Smooth muscle cell (in vitro differentiated cells): Measurements from ENCODE around the gene TAF7L. TPM values are rescaled to one million over a fixed set of nuclear protein-coding genes. Genes with fewer than 3 reads are reported as not detected.

ENCODE experiments used
- DNase-seq: peaks from one replicate; lab custom pipeline; 2025; ENCODE audit not compliant: unreplicated experiment; lab: John Stamatoyannopoulos, UW
- H2AFZ ChIP-seq: fragments of 200-600 bp; sonication (generic); 2 replicates; pipeline ENCODE4 v1.6.0; 2016; ENCODE audit warnings: antibody characterized with exemption, low read depth, mild to moderate bottlenecking
- H3F3A ChIP-seq: fragments of 200-600 bp; sonication (generic); 2 replicates; pipeline ENCODE4 v1.6.0; 2017; ENCODE audit warnings: antibody characterized with exemption, low read depth
- H3K27ac ChIP-seq: fragments of 200-600 bp; sonication (generic); 2 replicates; pipeline ENCODE4 v1.5.1; 2016; ENCODE audit warnings: low read depth, mild to moderate bottlenecking
- H3K27me3 ChIP-seq: fragments of 200-600 bp; sonication (generic); 2 replicates; pipeline ENCODE4 v1.6.1; 2016; ENCODE audit warnings: low read depth, mild to moderate bottlenecking
- H3K36me3 ChIP-seq: fragments of 200-600 bp; sonication (generic); 2 replicates; pipeline ENCODE4 v1.5.1; 2016; ENCODE audit warnings: low read depth
- H3K4me1 ChIP-seq: fragments of 200-600 bp; sonication (generic); 2 replicates; pipeline ENCODE4 v1.5.1; 2016; ENCODE audit warnings: low read depth
- H3K4me2 ChIP-seq: fragments of 200-600 bp; sonication (generic); 2 replicates; pipeline ENCODE4 v1.6.0; 2016; ENCODE audit warnings: mild to moderate bottlenecking
- H3K4me3 ChIP-seq: fragments of 200-600 bp; sonication (generic); 2 replicates; pipeline ENCODE4 v1.5.1; 2016; ENCODE audit warnings: mild to moderate bottlenecking
- H3K79me2 ChIP-seq: fragments of 200-600 bp; sonication (generic); 2 replicates; pipeline ENCODE4 v1.6.0; 2016; ENCODE audit warnings: low read depth, mild to moderate bottlenecking
- H3K9ac ChIP-seq: fragments of 200-600 bp; sonication (generic); 2 replicates; pipeline ENCODE4 v1.6.0; 2016; ENCODE audit warnings: low read depth
- H3K9me3 ChIP-seq: fragments of 200-600 bp; sonication (generic); replicated peaks from 2 replicates; pipeline ENCODE4 v1.5.1; 2016; ENCODE audit warnings: low read depth
- H4K20me1 ChIP-seq: fragments of 200-600 bp; sonication (generic); 2 replicates; pipeline ENCODE4 v1.6.0; 2016; ENCODE audit warnings: low read depth
- WGBS: methylation state at CpG from one replicate; pipeline ENCODE4 v1.1.7; 2016; ENCODE audit warnings: low lambda C conversion rate; 5-methylcytosine and 5-hydroxymethylcytosine counted together
- polyA plus RNA-seq: library from polyadenylated mRNA; unstranded; fragments of >200 nt; fragmentation: Nextera tagmentation; extraction: Ambion mirVana; gene quantifications from 2 replicates; pipeline ENCODE4 v1.2.1, GENCODE V29; 2016
- total RNA-seq: library from RNA; depleted of rRNA; stranded (reverse); fragments of >200 nt; gene quantifications from 2 replicates; pipeline ENCODE4 v1.2.3, GENCODE V29; 2014
- TF ChIP-seq, protein P1 (sequence below): fragments of 200-600 bp; sonication (generic); IDR thresholded peaks from 2 replicates; pipeline ENCODE4 v1.5.1; 2017; ENCODE audit warnings: borderline replicate concordance, mild to moderate bottlenecking, antibody characterized with exemption; ENCODE audit not compliant: insufficient read depth, poor library complexity, severe bottlenecking

TAF7L gene
- total and polyA plus RNA-seq, 2 experiments from 2014 or later, result 0.04 to 0.14 TPM

DNA sequence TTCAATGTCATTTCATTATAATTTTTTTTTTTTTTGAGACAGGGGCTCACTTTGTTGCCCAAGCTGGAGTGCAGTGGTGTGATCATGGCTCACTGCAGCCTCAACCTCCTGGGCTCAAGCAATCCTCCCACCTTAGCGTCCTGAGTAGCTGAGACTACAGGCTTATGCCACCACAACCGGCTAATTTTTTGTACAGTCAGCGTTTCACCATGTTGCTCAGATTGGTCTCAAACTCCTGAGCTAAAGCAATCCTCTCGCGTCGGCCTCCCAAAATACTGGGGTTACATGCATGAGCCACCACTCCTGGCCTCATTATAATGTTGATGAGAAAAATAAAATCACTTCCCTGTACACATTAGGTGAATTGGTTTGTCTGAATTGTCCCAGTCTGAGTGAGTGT is 16.9 kb downstream of the TAF7L start:
- Histone ChIP-seq H3K27me3 (no peaks in the 10 kb centered on the region), H3K4me3 (no peak overlapping the region), H3K27ac (no peak overlapping the region), H3K36me3 (no peaks in the 10 kb centered on the region), H3K79me2 (no peaks in the 10 kb centered on the region), H4K20me1 (no peaks in the 10 kb centered on the region), H3K9ac (no peak overlapping the region), H2AFZ (no peak overlapping the region), H3K4me2 (no peak overlapping the region), H3F3A (no peaks in the 10 kb centered on the region), H3K9me3 (no peaks in the 10 kb centered on the region), H3K4me1 (no peaks in the 10 kb centered on the region)
- no peak for DNase-seq
- TF ChIP-seq, protein P1, sequence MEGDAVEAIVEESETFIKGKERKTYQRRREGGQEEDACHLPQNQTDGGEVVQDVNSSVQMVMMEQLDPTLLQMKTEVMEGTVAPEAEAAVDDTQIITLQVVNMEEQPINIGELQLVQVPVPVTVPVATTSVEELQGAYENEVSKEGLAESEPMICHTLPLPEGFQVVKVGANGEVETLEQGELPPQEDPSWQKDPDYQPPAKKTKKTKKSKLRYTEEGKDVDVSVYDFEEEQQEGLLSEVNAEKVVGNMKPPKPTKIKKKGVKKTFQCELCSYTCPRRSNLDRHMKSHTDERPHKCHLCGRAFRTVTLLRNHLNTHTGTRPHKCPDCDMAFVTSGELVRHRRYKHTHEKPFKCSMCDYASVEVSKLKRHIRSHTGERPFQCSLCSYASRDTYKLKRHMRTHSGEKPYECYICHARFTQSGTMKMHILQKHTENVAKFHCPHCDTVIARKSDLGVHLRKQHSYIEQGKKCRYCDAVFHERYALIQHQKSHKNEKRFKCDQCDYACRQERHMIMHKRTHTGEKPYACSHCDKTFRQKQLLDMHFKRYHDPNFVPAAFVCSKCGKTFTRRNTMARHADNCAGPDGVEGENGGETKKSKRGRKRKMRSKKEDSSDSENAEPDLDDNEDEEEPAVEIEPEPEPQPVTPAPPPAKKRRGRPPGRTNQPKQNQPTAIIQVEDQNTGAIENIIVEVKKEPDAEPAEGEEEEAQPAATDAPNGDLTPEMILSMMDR, result no peak
- WGBS, result 81% methylated on average over 6 of the region's 6 CpGs

- no peak for DNase-seq
- Histone ChIP-seq H3K9me3 (no peaks in the 10 kb centered on the region), H3K79me2 (no peaks in the 10 kb centered on the region), H4K20me1 (no peaks in the 10 kb centered on the region), H3K36me3 (no peaks in the 10 kb centered on the region), H3K27ac (peak overlapping the region; percentile 35), H3K27me3 (no peaks in the 10 kb centered on the region), H3K4me2 (no peak overlapping the region), H3K4me3 (no peak overlapping the region), H2AFZ (no peak overlapping the region), H3F3A (no peaks in the 10 kb centered on the region), H3K9ac (no peak overlapping the region), H3K4me1 (no peaks in the 10 kb centered on the region)
- TF ChIP-seq, protein P1, result no peak
- 59% methylated on average over 5 of the region's 5 CpGs for WGBS
These were observed 25.2 kb downstream of the TAF7L start for GRCh38 chrX:101265869-101266428.

GRCh38 chrX:101263766-101264165 is 27.4 kb downstream of the TAF7L start:
- Histone ChIP-seq H3K27me3 (no peaks in the 10 kb centered on the region), H3K4me1 (no peaks in the 10 kb centered on the region), H2AFZ (no peak overlapping the region), H3K9me3 (no peaks in the 10 kb centered on the region), H3F3A (no peaks in the 10 kb centered on the region), H3K27ac (no peak overlapping the region), H3K36me3 (no peaks in the 10 kb centered on the region), H4K20me1 (no peaks in the 10 kb centered on the region), H3K9ac (no peak overlapping the region), H3K4me2 (no peak overlapping the region), H3K4me3 (no peak overlapping the region), H3K79me2 (no peaks in the 10 kb centered on the region)
- DNase-seq, result no peak
- WGBS, result 68% methylated on average over 2 of the region's 2 CpGs
- TF ChIP-seq, protein P1, result no peak

DNA sequence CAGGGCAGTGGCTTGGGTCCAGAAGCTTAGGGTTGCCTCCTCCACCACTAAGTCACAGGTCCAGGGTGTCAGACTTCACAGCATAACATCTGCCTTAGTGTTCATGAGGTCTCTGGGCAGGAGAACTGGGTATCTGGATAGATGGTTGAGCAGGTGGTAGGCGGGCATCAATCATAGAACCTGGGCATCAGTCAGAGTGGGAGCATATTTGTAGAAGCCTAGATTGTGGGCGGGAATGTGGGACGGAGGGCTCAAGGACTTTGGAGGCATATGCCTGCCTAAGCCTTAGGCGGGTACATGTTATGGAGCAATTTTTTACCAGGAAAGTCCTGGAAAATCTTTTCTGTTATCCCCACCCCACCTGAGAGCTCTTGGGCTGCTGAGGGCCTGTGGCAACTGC is 28.5 kb downstream of the TAF7L start:
- H3K27me3 ChIP-seq, result no peaks in the 10 kb centered on the region
- WGBS, result 79% methylated on average over 4 of the region's 4 CpGs
- no peak for DNase-seq
- no peaks in the 10 kb centered on the region for H4K20me1 ChIP-seq
- no peak overlapping the region for H2AFZ ChIP-seq
- TF ChIP-seq, protein P1, result no peak
- no peak overlapping the region for H3K4me2 ChIP-seq
- no peaks in the 10 kb centered on the region for H3K4me1 ChIP-seq
- H3K36me3 ChIP-seq, result no peaks in the 10 kb centered on the region
- H3K9me3 ChIP-seq, result no peaks in the 10 kb centered on the region
- no peaks in the 10 kb centered on the region for H3F3A ChIP-seq
- H3K4me3 ChIP-seq, result no peak overlapping the region
- no peak overlapping the region for H3K27ac ChIP-seq
- H3K79me2 ChIP-seq, result no peaks in the 10 kb centered on the region
- no peak overlapping the region for H3K9ac ChIP-seq
